NCI-H524 (cell line): ENCODE measurements around the gene NKX6-1.

Experiments
- DNase-seq, 2 experiments: peaks; one replicate each; lab custom pipeline; 2025; lab: John Stamatoyannopoulos, UW

Gene NKX6-1

DNA sequence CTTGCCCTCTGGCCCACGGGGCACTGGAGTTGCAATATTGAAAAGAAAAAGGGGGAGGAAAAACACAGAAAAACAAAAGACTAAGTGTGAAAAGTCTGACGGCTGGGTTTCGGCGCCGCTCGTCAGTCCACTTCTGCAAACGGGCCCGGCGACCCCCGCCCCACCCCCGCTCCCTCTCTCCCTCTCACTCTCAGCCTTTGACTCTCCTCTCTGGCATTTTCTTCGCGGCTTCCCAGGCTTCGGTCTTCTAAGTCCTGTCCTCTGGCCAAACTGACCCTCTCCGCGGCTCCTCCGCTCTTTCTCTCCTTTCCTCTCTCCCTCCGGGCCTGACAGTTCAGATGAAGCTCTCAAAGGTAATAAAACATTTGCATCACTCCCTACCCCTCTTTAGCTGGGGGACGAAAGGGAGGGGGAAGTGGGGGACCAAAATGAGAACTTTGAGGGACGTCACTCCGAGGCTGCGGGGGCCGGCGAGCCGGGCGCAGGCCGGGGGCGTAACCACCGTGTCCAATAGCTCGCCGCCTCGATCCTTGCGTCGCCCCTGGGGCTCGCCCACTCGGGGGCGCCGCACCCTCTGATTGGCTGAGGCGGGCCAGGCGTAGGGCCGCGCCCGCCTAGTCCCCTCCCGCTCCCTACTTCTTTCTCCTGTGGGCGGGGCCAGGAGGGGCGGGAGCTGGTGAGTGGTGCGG lies at the start of gene NKX6-1:
NKX6-1 (minus strand) TSS at position 358 of the 689 bp plus-strand sequence. CDS start 1,064 bp downstream, outside the sequence.
- DNase-seq = peak; percentile 77 to 82

DNA sequence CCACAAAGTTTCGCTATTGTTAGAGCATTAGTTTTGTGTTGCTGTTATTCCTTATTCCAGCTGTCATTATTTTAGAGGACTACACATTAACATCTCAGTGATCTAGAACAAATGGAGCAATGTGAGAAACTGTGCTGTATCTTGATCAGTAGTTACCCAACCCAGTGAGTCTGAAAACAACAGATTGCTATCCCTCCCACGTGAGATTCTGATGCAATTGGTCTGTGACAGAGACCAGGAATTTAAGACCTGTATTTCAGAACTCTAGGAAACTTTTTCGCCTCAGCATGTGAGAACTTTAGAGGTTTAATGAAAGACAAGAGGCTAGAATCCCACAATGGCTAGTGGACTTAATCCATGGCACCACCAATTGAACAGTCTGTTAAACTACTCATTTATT lies 48.1 kb upstream of the NKX6-1 start:
- DNase-seq = no peak

GRCh38 chr4:84545093-84545492 lies 46.0 kb upstream of the NKX6-1 start:
- DNase-seq = no peak

GRCh38 chr4:84535901-84536300 lies 36.8 kb upstream of the NKX6-1 start:
- no peak for DNase-seq

- DNase-seq = no peak
Observed at GRCh38 chr4:84531689-84532088, 32.6 kb upstream of the NKX6-1 start.

GRCh38 chr4:84530871-84531270 lies 31.8 kb upstream of the NKX6-1 start:
- peak in 1 of 2 experiments; percentile 0 for DNase-seq

GRCh38 chr4:84530454-84530853 lies 31.4 kb upstream of the NKX6-1 start:
- DNase-seq = peak in 1 of 2 experiments; percentile 3

- DNase-seq = peak in 1 of 2 experiments; percentile 13
Observed at GRCh38 chr4:84529169-84529751, 30.2 kb upstream of the NKX6-1 start.

GRCh38 chr4:84527391-84527790 lies 28.3 kb upstream of the NKX6-1 start:
- DNase-seq = no peak

DNA sequence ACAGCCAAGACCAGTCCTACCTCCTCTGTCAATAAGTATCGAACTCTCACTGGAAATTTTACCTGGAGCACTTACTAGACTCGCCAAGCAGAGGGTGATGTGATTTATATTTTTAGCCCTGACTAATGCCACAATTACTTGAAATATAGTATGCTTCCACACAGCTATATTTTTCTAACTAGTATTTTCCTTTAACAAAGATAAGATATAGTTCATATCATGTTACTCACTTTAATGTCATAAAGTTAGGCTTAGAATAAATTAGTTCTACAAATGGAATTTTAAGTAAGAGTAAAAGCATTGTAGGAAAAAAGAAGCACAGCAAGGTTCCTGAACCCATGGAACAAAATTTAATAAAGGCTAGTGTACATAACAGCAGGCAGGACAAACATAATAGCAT lies 16.0 kb upstream of the NKX6-1 start:
- no peak for DNase-seq

DNA sequence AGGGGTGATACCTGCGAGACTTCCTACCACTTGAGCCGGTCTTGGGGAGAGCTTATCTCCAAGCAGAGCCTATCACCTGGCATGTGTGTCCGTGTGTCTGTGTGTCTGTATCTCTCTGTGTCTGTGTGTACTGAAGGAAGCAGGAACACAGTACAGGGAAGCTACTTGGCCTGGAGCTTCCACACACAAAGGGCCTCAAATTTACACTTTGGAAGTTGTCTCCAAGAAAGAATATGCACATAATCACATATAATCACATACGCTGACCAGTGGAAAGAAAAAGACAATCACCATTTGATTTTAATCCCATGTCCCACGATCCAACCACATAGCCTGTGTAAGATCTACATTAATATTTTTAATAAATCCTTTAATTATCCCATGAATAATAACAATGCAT lies 13.2 kb upstream of the NKX6-1 start:
- no peak for DNase-seq

DNA sequence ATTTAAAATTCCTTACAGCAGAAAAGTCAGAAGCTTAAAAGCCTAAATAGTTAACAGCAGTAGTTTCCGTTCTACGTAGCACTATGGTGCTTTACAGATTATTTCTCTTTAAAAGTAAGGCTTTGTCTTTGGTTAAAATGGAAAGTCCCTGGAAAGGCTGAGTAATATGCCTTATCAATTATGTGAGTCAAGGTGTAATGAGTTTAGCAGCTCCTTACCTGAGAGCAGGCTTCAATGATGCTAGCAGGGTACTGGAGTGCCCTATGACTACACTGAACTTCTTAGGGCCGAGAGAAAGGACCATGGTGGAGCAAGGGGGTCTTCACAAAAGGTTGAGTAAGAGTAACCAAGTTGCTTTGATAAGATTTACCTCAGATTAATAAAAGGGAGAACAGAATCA lies 12.6 kb upstream of the NKX6-1 start:
- no peak for DNase-seq

DNA sequence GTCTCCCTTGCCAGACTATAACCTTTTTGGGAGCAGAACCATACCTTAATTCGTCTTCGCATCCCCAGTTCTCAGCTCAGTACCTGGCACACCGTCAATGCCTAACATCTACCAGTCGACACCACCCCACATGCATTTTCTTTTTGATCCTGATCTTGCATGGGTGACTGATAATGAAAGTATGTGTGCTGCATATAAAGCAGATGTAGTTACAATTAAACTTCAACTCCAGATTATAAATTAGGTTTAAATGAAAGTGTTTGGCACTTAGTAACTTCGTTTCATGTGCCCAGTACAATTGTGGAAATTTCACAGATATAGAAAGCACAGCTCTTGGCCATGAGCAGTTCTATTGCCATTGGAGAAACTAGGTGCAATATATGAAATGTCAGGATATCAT lies 8.8 kb upstream of the NKX6-1 start:
- no peak for DNase-seq

DNA sequence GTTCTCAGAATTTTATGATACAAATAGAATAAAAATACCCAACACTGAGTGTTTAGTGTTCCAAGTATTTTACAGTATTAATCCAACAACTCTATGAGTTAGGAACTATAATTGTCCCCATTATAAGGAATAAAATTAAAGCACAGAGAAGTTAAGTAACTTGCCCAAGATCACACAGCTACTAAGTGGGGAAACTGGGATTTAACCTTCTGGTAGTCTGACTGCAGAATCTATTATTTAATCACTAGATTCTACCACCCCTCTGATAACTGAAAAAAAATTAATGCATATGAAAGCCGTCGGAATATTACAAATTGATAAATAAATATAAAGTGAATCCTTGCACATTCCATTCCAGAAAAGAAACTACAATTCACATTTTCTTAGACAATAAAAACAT lies 5.7 kb upstream of the NKX6-1 start:
- no peak for DNase-seq

DNA sequence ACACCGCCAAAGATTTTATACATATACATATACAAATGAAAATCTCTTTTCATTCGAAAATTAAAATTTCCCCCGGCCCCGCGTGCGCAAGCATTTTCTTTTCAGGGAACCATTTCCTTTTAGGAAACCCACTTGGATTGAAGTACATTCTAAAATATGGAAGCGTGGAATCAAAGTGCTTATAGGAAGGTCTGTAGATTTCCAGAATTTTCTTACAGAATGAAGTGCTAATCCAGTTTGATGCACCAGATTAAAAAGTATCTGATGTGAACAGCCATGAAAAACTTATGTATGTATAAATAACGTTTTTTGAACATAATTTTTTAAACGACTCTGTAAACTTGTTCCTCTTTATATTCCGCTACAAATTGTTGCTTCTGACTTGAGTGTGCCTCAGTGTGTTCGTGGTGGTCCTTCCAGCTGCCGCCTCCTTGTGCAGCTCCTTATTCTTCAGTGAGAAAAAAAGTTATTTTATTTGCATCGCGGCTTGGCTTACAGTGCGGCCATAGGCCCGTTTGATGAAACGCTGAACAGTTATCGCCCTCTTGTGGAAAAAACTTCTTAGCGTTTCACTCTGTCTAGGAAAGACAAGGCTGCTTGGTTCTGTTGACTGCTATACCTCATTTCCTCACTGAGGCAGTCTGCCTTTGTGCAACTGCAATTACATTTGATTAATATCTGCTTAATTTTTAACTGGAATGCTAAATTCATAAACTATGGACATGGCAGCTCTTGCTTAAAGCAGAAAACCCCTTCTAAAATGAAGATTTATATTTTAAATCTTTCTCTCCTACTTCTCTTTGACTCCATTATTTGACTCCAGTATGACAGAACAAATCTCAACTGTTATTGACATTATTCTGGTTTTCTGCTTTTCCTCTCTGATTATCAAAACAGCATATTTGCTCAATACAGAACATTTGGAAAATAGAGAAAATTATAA lies 4.7 kb upstream of the NKX6-1 start:
- peak in 1 of 2 experiments; percentile 59 for DNase-seq

- no peak for DNase-seq
Observed at GRCh38 chr4:84502955-84503373, 3.9 kb upstream of the NKX6-1 start.

DNA sequence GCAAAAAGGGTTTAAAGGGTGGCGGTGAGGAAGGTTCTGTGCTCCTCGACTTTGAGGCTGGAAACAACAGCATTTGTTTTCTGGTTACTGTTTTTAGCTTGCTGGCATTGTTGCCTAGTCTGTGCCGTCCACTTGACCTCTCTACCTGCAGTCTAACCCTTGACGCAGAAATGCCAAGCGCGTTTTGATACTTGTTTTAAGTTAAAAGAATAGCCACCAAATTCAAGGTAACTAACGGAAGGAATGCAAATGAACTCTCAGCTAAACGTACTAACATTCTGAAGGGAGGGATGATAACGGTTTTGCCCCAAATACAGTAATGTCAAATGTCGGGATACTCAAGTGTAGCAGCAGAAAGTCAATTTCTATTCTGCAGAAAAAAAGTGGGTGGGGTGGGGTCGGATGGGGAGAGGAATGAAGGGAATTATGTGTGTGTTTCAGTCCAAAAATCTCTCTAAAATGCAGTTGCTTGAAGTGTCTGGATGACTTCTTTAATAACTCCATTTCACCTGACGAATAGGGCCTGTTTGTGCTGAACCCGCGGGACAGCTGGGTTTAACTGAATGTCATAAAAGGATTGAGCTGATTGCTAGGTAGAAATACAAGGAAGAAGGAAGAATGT lies 3.4 kb upstream of the NKX6-1 start:
- no peak for DNase-seq

- no peak for DNase-seq
Observed at GRCh38 chr4:84501721-84502267, 2.7 kb upstream of the NKX6-1 start.

- DNase-seq = no peak
Observed at GRCh38 chr4:84501202-84501503, 2.1 kb upstream of the NKX6-1 start.

- DNase-seq = no peak
Observed at GRCh38 chr4:84500386-84501201, 1.5 kb upstream of the NKX6-1 start.

- DNase-seq = peak; percentile 66 to 87
Observed at GRCh38 chr4:84499624-84499982, 511 bp upstream of the NKX6-1 start.
